ENCODE measurements around the gene SH3BP5.

The SH3BP5 gene

GRCh38 chr3:15321349-15321748, 11.0 kb downstream of the SH3BP5 start:
- no peak for DNase-seq

GRCh38 chr3:15319575-15319974, 12.8 kb downstream of the SH3BP5 start:
- DNase-seq, result no peak

GRCh38 chr3:15319136-15319535, 13.2 kb downstream of the SH3BP5 start:
- no peak for DNase-seq

- DNase-seq, result no peak
These were observed 13.7 kb downstream of the SH3BP5 start for GRCh38 chr3:15318661-15319060.

- DNase-seq, result no peak
These were observed 15.4 kb downstream of the SH3BP5 start for GRCh38 chr3:15316998-15317435.

- DNase-seq, result no peak
These were observed 17.4 kb downstream of the SH3BP5 start for GRCh38 chr3:15315003-15315402.

GRCh38 chr3:15314276-15314675, 18.1 kb downstream of the SH3BP5 start:
- DNase-seq, result no peak

- no peak for DNase-seq
These were observed 18.9 kb downstream of the SH3BP5 start for GRCh38 chr3:15313461-15313860.

- DNase-seq, result no peak
These were observed 19.8 kb downstream of the SH3BP5 start for GRCh38 chr3:15312550-15312949.

GRCh38 chr3:15310491-15311370, 21.7 kb downstream of the SH3BP5 start:
- DNase-seq, result peak; percentile 29

GRCh38 chr3:15309662-15310335, 22.6 kb downstream of the SH3BP5 start:
- no peak for DNase-seq

- DNase-seq, result no peak
These were observed 24.8 kb downstream of the SH3BP5 start for GRCh38 chr3:15307580-15307979.

- no peak for DNase-seq
These were observed 25.4 kb downstream of the SH3BP5 start for GRCh38 chr3:15306979-15307359.

GRCh38 chr3:15305359-15305844, 27.0 kb downstream of the SH3BP5 start:
- no peak for DNase-seq

GRCh38 chr3:15303728-15304127, 28.7 kb downstream of the SH3BP5 start:
- no peak for DNase-seq

GRCh38 chr3:15303216-15303615, 29.2 kb downstream of the SH3BP5 start:
- DNase-seq, result no peak

- no peak for DNase-seq
These were observed 30.6 kb downstream of the SH3BP5 start for GRCh38 chr3:15301761-15302160.

GRCh38 chr3:15300323-15301078, 31.9 kb downstream of the SH3BP5 start:
- DNase-seq, result no peak

GRCh38 chr3:15299036-15299435, 33.4 kb downstream of the SH3BP5 start:
- no peak for DNase-seq

- DNase-seq, result no peak
These were observed 33.9 kb downstream of the SH3BP5 start for GRCh38 chr3:15298504-15298903.

- DNase-seq, result no peak
These were observed 34.6 kb downstream of the SH3BP5 start for GRCh38 chr3:15297608-15298350.

GRCh38 chr3:15295506-15295905, 36.9 kb downstream of the SH3BP5 start:
- DNase-seq, result no peak

- no peak for DNase-seq
These were observed 37.5 kb downstream of the SH3BP5 start for GRCh38 chr3:15294929-15295328.

Data from NK-92 treated with Interleukin-12 subunit alpha and Interleukin-12 subunit beta, amount 100 ng/mL, for 24 hours (cell line).